NCI-H1048 (cell line): ENCODE data around the gene CEP55.

Source experiments
- DNase-seq: peaks from one replicate; lab custom pipeline; 2025; lab: John Stamatoyannopoulos, UW

CEP55 gene

GRCh38 chr10:93469454-93469853 is 27.0 kb upstream of the CEP55 start:
- no peak for DNase-seq

GRCh38 chr10:93471110-93471651 is 25.2 kb upstream of the CEP55 start:
- DNase-seq, result no peak

- no peak for DNase-seq
Observed at GRCh38 chr10:93473161-93473560, 23.3 kb upstream of the CEP55 start.

- no peak for DNase-seq
Observed at GRCh38 chr10:93473804-93474472, 22.5 kb upstream of the CEP55 start.

GRCh38 chr10:93475227-93475626 is 21.2 kb upstream of the CEP55 start:
- no peak for DNase-seq

GRCh38 chr10:93475871-93476270 is 20.5 kb upstream of the CEP55 start:
- no peak for DNase-seq

- no peak for DNase-seq
Observed at GRCh38 chr10:93476756-93477155, 19.7 kb upstream of the CEP55 start.

- DNase-seq, result no peak
Observed at GRCh38 chr10:93478873-93479272, 17.5 kb upstream of the CEP55 start.

GRCh38 chr10:93481637-93482144 is 14.7 kb upstream of the CEP55 start:
- DNase-seq, result no peak

GRCh38 chr10:93482145-93482834 is 14.1 kb upstream of the CEP55 start, which contains the start of gene MYOF:
MYOF (minus strand) TSS chr10:93482334; CDS start chr10:93482194, 140 bp downstream.
- DNase-seq, result peak; percentile 29

GRCh38 chr10:93485690-93486089 is 10.7 kb upstream of the CEP55 start:
- no peak for DNase-seq

GRCh38 chr10:93488956-93489528 is 7.4 kb upstream of the CEP55 start:
- DNase-seq, result no peak

GRCh38 chr10:93491602-93492121 is 4.8 kb upstream of the CEP55 start:
- no peak for DNase-seq

GRCh38 chr10:93493162-93493561 is 3.2 kb upstream of the CEP55 start:
- no peak for DNase-seq

GRCh38 chr10:93494494-93494893 is 1.9 kb upstream of the CEP55 start:
- DNase-seq, result no peak

GRCh38 chr10:93495654-93496321 is 624 bp upstream of the CEP55 start:
- DNase-seq, result no peak

- no peak for DNase-seq
Observed at GRCh38 chr10:93498166-93498565, 1.8 kb downstream of the CEP55 start.

GRCh38 chr10:93501650-93502049 is 5.2 kb downstream of the CEP55 start:
- DNase-seq, result no peak

GRCh38 chr10:93503075-93503474 is 6.7 kb downstream of the CEP55 start:
- DNase-seq, result no peak

- DNase-seq, result no peak
Observed at GRCh38 chr10:93505075-93505474, 8.7 kb downstream of the CEP55 start.

- no peak for DNase-seq
Observed at GRCh38 chr10:93509816-93510215, 13.4 kb downstream of the CEP55 start.

- no peak for DNase-seq
Observed at GRCh38 chr10:93512565-93512964, 16.2 kb downstream of the CEP55 start.
